ENCODE data around the gene ALDH3B1.

DNA sequence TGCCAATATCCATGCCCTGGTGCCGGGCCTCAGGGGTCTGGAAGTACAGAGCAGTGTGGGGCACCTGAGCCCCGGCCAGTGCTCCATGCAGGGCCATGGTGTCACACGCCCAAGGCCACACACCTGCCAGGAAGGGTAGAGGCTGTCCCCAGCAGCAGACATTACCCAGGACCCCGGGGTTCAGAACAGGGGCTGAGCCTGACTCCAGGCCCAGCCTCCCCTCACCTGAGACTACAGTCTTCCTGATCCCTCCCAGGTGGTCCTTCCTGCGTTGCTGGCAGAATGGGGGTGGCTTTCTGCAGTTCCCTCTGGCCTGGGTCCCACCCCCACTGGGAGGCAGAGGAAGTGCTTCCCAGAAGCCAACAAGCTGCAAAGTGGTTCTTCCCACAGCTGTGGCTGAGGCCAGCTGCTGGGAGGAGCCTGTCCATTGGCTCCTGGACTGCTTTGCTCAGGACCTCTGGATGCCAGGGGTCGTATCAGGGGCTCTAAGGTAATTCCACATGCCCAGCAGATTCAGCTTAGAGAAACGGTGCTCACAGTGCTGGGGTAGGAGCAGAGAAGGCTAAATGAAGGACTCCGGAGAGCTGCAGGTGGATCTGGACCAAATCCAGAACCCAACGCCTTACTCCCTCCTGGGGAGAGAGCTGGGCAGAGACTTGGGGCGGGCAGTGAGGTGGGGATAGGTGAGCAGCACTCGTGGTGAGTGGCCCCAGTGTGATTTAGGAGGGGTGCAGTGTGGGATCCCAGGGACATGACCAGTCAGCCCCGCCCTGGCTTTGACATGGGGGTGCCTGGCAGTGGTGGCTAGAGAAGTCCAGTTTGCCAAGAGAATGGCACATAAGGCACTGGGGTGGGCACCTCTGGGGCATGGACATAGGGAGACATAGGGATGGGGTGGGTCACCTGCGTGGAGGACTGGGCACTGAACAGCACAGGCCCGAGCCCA, 41.3 kb downstream of the ALDH3B1 start:
- TF ChIP-seq POLR2AphosphoS5 (IDR thresholded peaks at IDR 0.05; ENCODE audit: borderline replicate concordance, low read depth, low read length) (no peak), EZH2 (IDR thresholded peaks at IDR 0.05) (no peak)

Data from SK-N-MC (cell line).